Measurements from ENCODE around the gene TLNRD1.

- TF ChIP-seq CTCF (IDR thresholded peaks at IDR 0.05; ENCODE audit: low read length) (no peak), EZH2 (IDR thresholded peaks at IDR 0.05; ENCODE audit: borderline replicate concordance, low read length) (no peak)
These were observed 11.6 kb upstream of the TLNRD1 start for GRCh38 chr15:80989081-80989517.

All from OCI-LY1 (cell line).